ENCODE measurements around the gene NEAT1.
"Not testable (repeated sequence)": the region's sequence is repeated elsewhere in the genome, so short reads cannot be mapped to it uniquely, and the experiment has no call there.

DNA sequence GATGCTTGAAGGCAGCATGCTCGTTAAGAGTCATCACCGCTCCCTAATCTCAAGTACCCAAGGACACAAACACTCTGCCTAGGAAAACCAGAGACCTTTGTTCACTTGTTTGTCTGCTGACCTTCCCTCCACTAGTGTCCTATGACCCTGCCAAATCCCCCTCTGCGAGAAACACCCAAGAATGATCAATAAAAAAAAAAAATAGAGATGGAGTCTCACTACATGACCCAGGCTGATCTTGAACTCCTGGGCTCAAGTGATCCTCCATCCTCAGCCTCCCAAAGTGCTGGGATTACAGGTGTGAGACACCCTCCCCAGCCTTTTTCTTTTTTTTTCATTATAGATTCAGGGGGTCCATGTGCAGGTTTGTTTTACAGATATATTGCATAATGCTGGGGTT, 29.7 kb downstream of the NEAT1 start:
- TF ChIP-seq POLR2A (IDR thresholded peaks at IDR 0.05; ENCODE audit: low read depth) = not testable (repeated sequence)
- TF ChIP-seq, protein P1, sequence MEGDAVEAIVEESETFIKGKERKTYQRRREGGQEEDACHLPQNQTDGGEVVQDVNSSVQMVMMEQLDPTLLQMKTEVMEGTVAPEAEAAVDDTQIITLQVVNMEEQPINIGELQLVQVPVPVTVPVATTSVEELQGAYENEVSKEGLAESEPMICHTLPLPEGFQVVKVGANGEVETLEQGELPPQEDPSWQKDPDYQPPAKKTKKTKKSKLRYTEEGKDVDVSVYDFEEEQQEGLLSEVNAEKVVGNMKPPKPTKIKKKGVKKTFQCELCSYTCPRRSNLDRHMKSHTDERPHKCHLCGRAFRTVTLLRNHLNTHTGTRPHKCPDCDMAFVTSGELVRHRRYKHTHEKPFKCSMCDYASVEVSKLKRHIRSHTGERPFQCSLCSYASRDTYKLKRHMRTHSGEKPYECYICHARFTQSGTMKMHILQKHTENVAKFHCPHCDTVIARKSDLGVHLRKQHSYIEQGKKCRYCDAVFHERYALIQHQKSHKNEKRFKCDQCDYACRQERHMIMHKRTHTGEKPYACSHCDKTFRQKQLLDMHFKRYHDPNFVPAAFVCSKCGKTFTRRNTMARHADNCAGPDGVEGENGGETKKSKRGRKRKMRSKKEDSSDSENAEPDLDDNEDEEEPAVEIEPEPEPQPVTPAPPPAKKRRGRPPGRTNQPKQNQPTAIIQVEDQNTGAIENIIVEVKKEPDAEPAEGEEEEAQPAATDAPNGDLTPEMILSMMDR (IDR thresholded peaks at IDR 0.05) = not testable (repeated sequence)

Measured in esophagus muscularis mucosa (tissue), 3 donors.